GM18498 (cell line): ENCODE measurements around the gene LTB4R2.
A peak's percentile ranks its signal among the peaks of the same experiment; 100 is the strongest.

Experiments used
- ATAC-seq: cut with Tn5 transposase; IDR thresholded peaks from one replicate; pipeline ENCODE4 v1.9.1; 2021; ENCODE audit warnings: mild to moderate bottlenecking, moderate library complexity; ENCODE audit not compliant: unreplicated experiment

The LTB4R2 gene

GRCh38 chr14:24277071-24277470, 32.9 kb upstream of the LTB4R2 start:
- ATAC-seq = no peak

- no peak for ATAC-seq
Observed at GRCh38 chr14:24277606-24278321, 32.2 kb upstream of the LTB4R2 start.

GRCh38 chr14:24278424-24278823, 31.5 kb upstream of the LTB4R2 start:
- no peak for ATAC-seq

GRCh38 chr14:24279301-24280186, 30.4 kb upstream of the LTB4R2 start:
- ATAC-seq = peak; percentile 66

GRCh38 chr14:24280797-24281460, 29.0 kb upstream of the LTB4R2 start:
- no peak for ATAC-seq

- no peak for ATAC-seq
Observed at GRCh38 chr14:24281636-24282035, 28.3 kb upstream of the LTB4R2 start.

GRCh38 chr14:24282736-24283135, 27.2 kb upstream of the LTB4R2 start:
- no peak for ATAC-seq

GRCh38 chr14:24283796-24284460, 26.0 kb upstream of the LTB4R2 start:
- no peak for ATAC-seq

- ATAC-seq = no peak
Observed at GRCh38 chr14:24284501-24285035, 25.4 kb upstream of the LTB4R2 start.

GRCh38 chr14:24285351-24285750, 24.6 kb upstream of the LTB4R2 start:
- no peak for ATAC-seq

- no peak for ATAC-seq
Observed at GRCh38 chr14:24286996-24287395, 22.9 kb upstream of the LTB4R2 start.

- peak; percentile 65 for ATAC-seq
Observed at GRCh38 chr14:24289649-24290280, 20.2 kb upstream of the LTB4R2 start.

GRCh38 chr14:24290746-24291145, 19.2 kb upstream of the LTB4R2 start:
- no peak for ATAC-seq

- no peak for ATAC-seq
Observed at GRCh38 chr14:24291446-24292117, 18.4 kb upstream of the LTB4R2 start.

GRCh38 chr14:24292118-24292807, 17.7 kb upstream of the LTB4R2 start:
- ATAC-seq = no peak

GRCh38 chr14:24293525-24293924, 16.4 kb upstream of the LTB4R2 start:
- no peak for ATAC-seq

- ATAC-seq = peak; percentile 48
Observed at GRCh38 chr14:24296341-24297157, 13.4 kb upstream of the LTB4R2 start.
